NK-92 (cell line): Measurements from ENCODE around the gene ATP6V0A4.
"Not testable (repeated sequence)": the region's sequence is repeated elsewhere in the genome, so short reads cannot be mapped to it uniquely, and the experiment has no call there.

Source experiments
- DNase-seq: peaks from one replicate; lab custom pipeline; 2025; ENCODE audit not compliant: unreplicated experiment; lab: John Stamatoyannopoulos, UW

Gene ATP6V0A4

GRCh38 chr7:138797715-138798320, at the start of gene ATP6V0A4, which contains the start of gene TMEM213:
Gene ATP6V0A4 (minus strand): TSS chr7:138798196. CDS start chr7:138771247, 26,949 bp downstream.
Gene TMEM213 (plus strand): TSS chr7:138797994. CDS start chr7:138798105, 111 bp downstream.
- no peak for DNase-seq

- DNase-seq, result no peak
Measured at GRCh38 chr7:138845711-138846110, 47.7 kb upstream of the ATP6V0A4 start.

- DNase-seq, result no peak
Measured at GRCh38 chr7:138843632-138844580, 45.9 kb upstream of the ATP6V0A4 start.

GRCh38 chr7:138842111-138842510, 44.1 kb upstream of the ATP6V0A4 start:
- DNase-seq, result no peak

GRCh38 chr7:138838166-138838565, 40.2 kb upstream of the ATP6V0A4 start:
- no peak for DNase-seq

- DNase-seq, result no peak
Measured at GRCh38 chr7:138837627-138838026, 39.6 kb upstream of the ATP6V0A4 start.

GRCh38 chr7:138835087-138835486, 37.1 kb upstream of the ATP6V0A4 start:
- DNase-seq, result no peak

GRCh38 chr7:138834583-138834982, 36.6 kb upstream of the ATP6V0A4 start:
- no peak for DNase-seq

- no peak for DNase-seq
Measured at GRCh38 chr7:138833596-138833995, 35.6 kb upstream of the ATP6V0A4 start.

GRCh38 chr7:138832966-138833365, 35.0 kb upstream of the ATP6V0A4 start:
- no peak for DNase-seq

GRCh38 chr7:138829335-138829734, 31.3 kb upstream of the ATP6V0A4 start:
- DNase-seq, result no peak

GRCh38 chr7:138828302-138828701, 30.3 kb upstream of the ATP6V0A4 start:
- DNase-seq, result no peak

- no peak for DNase-seq
Measured at GRCh38 chr7:138825049-138825721, 27.2 kb upstream of the ATP6V0A4 start.

- DNase-seq, result no peak
Measured at GRCh38 chr7:138822867-138823535, 25.0 kb upstream of the ATP6V0A4 start.

GRCh38 chr7:138821912-138822311, 23.9 kb upstream of the ATP6V0A4 start:
- DNase-seq, result no peak

- no peak for DNase-seq
Measured at GRCh38 chr7:138819625-138820024, 21.6 kb upstream of the ATP6V0A4 start.

GRCh38 chr7:138816650-138817049, 18.7 kb upstream of the ATP6V0A4 start:
- no peak for DNase-seq

- no peak for DNase-seq
Measured at GRCh38 chr7:138814816-138815332, 16.9 kb upstream of the ATP6V0A4 start.

GRCh38 chr7:138813945-138814344, 15.9 kb upstream of the ATP6V0A4 start:
- DNase-seq, result no peak

- DNase-seq, result not testable (repeated sequence)
Measured at GRCh38 chr7:138811327-138811726, 13.3 kb upstream of the ATP6V0A4 start.

GRCh38 chr7:138809346-138809745, 11.3 kb upstream of the ATP6V0A4 start:
- no peak for DNase-seq
